IPS-18a (cell line): ENCODE data around the gene SEMA6A.

Source experiments
- H3K27ac ChIP-seq: one replicate; pipeline ENCODE4 v1.5.1; 2013; ENCODE audit warnings: low read length
- H3K27me3 ChIP-seq: one replicate; pipeline ENCODE4 v1.6.1; 2013; ENCODE audit warnings: mild to moderate bottlenecking, low read length; ENCODE audit not compliant: control insufficient read depth, insufficient read depth
- H3K36me3 ChIP-seq: one replicate; pipeline ENCODE4 v1.6.1; 2013; ENCODE audit warnings: low read depth, low read length; ENCODE audit not compliant: control insufficient read depth
- H3K4me1 ChIP-seq: one replicate; pipeline ENCODE4 v1.6.1; 2013; ENCODE audit warnings: low read depth, low read length; ENCODE audit not compliant: control insufficient read depth
- H3K4me3 ChIP-seq: one replicate; pipeline ENCODE4 v1.5.1; 2013; ENCODE audit warnings: low read length
- H3K9ac ChIP-seq: one replicate; pipeline ENCODE4 v1.6.1; 2013; ENCODE audit warnings: mild to moderate bottlenecking, low read length, moderate library complexity
- H3K9me3 ChIP-seq: one replicate; pipeline ENCODE4 v1.6.1; 2013; ENCODE audit warnings: low read depth, low read length; ENCODE audit not compliant: control insufficient read depth

The SEMA6A gene

DNA sequence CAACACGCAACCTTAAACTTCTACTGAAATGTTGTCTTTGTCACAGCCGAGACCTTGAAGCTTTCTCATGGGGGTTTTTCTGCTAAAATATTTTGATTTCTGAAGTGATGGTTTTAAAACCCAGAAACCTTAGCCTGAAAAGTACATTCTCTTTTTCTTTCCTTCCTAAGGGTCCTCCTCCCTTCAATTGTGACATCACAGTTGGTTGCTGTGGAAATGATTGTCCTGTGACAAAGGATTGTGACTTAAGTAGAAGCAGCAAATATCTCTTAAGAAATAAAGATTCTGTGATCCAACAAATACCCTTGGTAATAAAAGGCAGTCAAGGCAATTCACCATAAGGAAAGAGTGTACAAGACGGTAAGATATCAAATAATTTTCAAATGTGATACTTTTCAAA is 125.2 kb downstream of the SEMA6A start:
- H3K4me3 ChIP-seq, result peak overlapping the region; percentile 6
- no peak overlapping the region for H3K27ac ChIP-seq
- H3K9ac ChIP-seq, result no peak overlapping the region
- no peaks in the 10 kb centered on the region for H3K9me3 ChIP-seq
- H3K4me1 ChIP-seq, result peaks cover 43% of the 10 kb centered on the region
- H3K27me3 ChIP-seq, result no peaks in the 10 kb centered on the region
- peaks cover 62% of the 10 kb centered on the region for H3K36me3 ChIP-seq

DNA sequence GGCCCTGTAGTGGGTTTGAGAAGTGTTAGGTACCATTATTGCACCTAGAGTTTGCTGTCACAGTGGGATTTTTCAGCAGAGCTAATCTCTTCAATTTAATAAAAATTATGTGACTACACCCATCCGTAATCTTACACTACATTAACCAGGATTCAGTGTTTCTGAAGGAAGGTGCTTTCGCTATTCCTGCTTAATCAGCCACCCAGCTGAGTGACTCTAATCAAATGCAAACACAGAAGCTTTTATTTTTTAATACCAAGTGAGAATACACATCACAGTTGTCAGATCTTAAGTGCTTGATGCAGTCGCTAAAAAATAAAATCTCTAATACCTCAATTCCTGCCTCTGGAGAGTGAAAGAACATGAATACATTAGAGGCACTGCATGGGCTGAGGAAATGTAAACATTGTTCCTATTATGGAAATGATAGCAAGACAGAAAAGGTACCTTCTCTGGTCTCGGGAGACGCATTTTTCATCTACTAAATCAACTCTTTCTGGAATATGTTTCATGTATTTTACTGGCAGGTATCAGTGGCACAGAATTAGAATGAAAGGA is 125.7 kb downstream of the SEMA6A start:
- Histone ChIP-seq H3K36me3 (peaks cover 62% of the 10 kb centered on the region), H3K9me3 (no peaks in the 10 kb centered on the region), H3K4me1 (peaks cover 45% of the 10 kb centered on the region), H3K27me3 (no peaks in the 10 kb centered on the region), H3K9ac (no peak overlapping the region), H3K4me3 (peak overlapping the region; percentile 6), H3K27ac (no peak overlapping the region)

DNA sequence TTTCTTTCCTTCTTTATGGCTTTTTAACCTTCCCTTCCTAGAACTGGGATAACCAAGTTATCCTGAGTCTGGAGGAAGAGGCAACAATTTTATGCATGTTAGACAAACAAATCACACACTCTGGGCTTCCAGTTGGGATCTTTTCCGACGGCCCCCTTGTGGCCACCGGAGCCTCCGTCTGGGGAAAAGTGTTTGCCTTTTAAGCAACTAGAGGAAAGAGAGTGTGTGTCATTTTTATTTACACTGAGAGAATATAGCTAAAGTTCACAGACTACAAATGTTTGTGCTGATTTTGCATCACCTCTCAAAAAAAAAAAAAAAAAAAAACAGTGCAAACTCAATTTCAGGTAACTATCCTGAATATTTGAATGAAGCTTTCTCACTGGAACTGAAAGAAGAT is 126.2 kb downstream of the SEMA6A start:
- H3K4me1 ChIP-seq, result peaks cover 48% of the 10 kb centered on the region
- H3K36me3 ChIP-seq, result peaks cover 62% of the 10 kb centered on the region
- H3K4me3 ChIP-seq, result no peak overlapping the region
- no peaks in the 10 kb centered on the region for H3K9me3 ChIP-seq
- H3K27ac ChIP-seq, result no peak overlapping the region
- no peaks in the 10 kb centered on the region for H3K27me3 ChIP-seq
- no peak overlapping the region for H3K9ac ChIP-seq

DNA sequence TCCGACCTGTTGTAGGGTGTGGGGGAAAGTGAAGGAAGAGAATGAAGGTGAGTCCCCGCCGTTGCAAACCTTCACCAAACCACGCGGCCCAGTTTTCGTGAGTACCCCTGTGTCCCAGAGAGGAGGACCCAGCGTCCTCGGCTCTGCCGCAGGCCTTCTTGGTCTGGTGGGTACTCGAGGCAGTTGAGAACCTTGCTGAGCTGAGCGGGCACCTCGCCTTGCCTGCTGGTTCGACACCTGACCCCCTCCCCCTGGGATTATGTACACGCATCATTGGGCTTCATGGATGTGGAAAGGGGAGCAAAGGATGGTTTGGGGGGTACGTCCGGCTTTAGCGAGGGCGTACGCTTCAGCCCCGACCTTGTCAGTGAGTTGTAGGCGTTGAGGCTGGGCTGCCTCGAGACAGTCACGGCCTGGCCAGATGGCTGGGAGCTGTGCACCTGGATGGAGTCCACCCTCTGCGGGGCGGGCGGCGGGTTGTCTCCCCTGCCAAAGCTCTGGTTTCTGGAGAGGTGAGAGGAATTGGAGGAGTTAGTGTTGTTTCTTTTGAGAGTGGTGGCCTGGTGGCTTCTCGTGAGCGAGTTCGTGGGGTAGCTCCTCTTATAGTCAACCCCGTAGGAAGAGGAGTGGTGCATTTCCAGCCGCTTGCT is 128.1 kb downstream of the SEMA6A start:
- Histone ChIP-seq H3K9ac (no peak overlapping the region), H3K27ac (no peak overlapping the region), H3K27me3 (no peaks in the 10 kb centered on the region), H3K4me1 (peaks cover 42% of the 10 kb centered on the region), H3K4me3 (no peak overlapping the region), H3K36me3 (peaks cover 62% of the 10 kb centered on the region), H3K9me3 (no peaks in the 10 kb centered on the region)

DNA sequence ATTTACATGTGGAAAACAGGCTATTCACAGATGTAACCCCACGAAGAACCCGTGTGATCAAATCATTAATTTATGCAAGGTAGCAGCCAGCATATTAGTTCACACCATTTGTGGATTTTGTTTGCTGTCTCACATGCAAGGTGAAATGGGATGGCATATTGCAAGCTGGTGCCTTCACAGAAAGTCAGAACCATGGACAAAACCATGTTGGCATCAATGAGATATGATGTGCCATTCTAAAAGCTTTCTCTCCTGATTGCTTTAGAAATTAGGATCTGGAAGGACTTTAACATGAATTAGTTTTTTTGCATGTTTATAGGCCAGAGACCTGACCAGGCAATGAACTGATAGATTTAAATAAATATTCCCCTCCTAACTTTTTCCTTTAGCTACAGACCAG is 129.3 kb downstream of the SEMA6A start:
- no peak overlapping the region for H3K9ac ChIP-seq
- H3K4me1 ChIP-seq, result peaks cover 34% of the 10 kb centered on the region
- peaks cover 4% of the 10 kb centered on the region for H3K27me3 ChIP-seq
- H3K4me3 ChIP-seq, result no peak overlapping the region
- H3K27ac ChIP-seq, result no peak overlapping the region
- no peaks in the 10 kb centered on the region for H3K9me3 ChIP-seq
- H3K36me3 ChIP-seq, result peaks cover 51% of the 10 kb centered on the region

DNA sequence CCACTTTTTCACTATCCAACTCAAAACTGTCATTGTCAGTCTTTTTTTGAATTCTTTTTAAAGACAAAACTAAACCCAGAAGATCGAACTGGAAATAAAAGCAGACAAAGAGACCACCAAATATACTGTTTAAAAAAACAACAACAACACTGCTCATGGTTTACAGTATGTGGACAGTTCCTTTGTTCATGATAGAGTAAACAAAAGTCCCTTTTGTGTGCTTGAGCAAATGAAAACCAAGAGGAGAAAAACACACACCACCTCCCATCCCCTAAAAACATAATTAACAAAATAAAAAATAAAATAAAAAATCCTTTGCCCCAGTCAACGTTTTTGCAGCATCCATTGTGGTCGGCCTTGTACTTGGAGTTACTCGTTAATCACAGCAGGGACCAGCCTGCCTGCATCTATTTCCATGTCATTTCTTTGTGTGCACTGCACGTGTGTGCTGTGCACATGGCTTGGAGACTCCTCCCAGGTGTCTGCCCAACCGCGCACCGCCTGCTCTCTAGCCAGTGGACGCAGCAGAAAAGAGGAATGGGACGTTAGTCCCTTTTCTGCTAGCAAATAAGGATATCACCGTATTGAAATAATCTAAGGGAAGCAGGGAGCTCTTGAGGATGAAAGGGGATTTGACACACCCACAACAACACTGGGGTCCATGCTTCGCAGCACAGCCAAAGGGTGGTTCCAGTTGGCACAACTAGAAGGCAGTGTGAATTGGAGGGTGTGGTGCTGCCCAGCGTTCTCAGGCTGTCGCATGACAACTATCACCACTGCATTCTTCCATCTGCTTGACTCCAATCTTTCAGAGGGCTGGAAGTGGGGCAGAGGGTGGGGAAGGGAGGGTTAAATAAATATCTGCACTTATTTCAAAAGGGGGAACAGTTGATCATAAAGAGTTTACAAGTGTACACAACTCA is 130.0 kb downstream of the SEMA6A start:
- Histone ChIP-seq H3K9ac (no peak overlapping the region), H3K27ac (no peak overlapping the region), H3K4me1 (peaks cover 27% of the 10 kb centered on the region), H3K36me3 (peaks cover 50% of the 10 kb centered on the region), H3K4me3 (no peak overlapping the region), H3K27me3 (peaks cover 10% of the 10 kb centered on the region), H3K9me3 (no peaks in the 10 kb centered on the region)

DNA sequence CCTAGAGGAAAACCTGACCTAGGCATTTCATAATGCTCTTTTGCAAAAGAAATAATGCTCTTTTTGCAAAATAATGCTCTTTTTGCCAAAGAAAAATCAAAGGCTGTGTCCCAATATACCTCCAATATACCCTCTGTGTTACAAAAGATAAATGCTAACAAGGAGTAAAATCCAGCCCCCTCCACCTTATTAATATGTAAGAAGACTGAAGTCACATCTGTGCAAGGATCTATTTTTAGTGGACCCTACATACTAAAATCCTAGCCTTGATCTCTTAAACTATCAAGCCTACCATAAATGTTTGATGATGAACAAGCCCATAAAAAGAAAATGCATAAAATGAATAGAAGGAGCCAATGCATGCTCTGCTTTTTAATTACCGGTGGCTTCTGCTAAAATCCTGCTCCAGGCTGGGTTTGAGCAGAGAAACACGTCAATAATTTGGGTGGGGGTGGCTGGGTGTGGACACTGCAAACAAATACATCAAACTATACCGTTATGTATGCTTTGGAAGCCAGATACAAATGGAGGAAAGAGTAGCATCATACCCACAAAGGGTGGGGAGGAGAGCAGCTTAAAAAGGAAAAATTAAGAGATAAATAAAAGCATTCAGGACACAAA is 131.6 kb downstream of the SEMA6A start:
- Histone ChIP-seq H3K9me3 (no peaks in the 10 kb centered on the region), H3K4me1 (peaks cover 21% of the 10 kb centered on the region), H3K27ac (no peak overlapping the region), H3K27me3 (peaks cover 18% of the 10 kb centered on the region), H3K4me3 (no peak overlapping the region), H3K36me3 (peaks cover 34% of the 10 kb centered on the region), H3K9ac (no peak overlapping the region)

DNA sequence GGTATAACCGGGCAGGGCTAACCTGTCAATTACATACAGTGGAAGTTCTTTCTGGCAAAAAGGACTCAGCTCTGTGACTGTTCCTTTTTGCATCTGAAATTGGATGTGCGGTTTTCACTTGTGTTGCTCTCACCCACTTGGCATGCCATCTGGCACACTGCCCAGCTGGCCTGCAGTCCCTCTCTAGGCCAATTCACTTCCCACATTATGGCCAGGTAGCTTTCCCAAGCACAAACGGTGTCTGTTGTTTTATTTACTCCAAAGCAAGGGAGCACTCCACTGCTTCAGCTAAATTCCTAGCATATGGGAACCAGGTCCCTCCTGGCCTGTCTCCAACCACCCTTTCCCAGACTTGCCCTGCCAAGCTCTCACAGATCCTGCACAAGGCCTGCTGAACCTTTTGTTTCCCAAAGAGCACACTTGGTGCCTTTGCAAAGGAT is 132.5 kb downstream of the SEMA6A start:
- Histone ChIP-seq H3K4me3 (no peak overlapping the region), H3K9me3 (no peaks in the 10 kb centered on the region), H3K36me3 (peaks cover 25% of the 10 kb centered on the region), H3K9ac (no peak overlapping the region), H3K4me1 (peaks cover 30% of the 10 kb centered on the region), H3K27ac (no peak overlapping the region), H3K27me3 (peaks cover 25% of the 10 kb centered on the region)

DNA sequence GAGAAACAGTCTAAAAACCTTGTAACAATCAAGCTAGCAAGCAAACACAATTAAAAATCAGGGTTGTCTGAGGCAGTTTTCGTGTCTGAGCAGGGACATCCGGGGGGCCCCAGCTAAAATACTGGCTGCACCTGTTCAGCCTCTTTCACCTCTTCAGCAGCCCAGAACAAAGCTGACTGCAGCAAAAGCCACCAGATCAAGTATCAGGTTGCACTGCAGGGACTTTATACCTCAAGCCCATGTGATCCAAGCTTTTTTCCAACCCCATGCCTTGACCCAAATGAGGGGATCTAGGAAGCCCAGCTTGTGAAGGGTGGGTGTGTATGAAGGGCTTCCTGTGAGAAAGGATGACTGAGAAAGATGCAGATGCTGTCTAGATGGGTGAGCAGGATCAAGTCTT is 133.4 kb downstream of the SEMA6A start:
- Histone ChIP-seq H3K4me1 (peaks cover 30% of the 10 kb centered on the region), H3K9ac (no peak overlapping the region), H3K4me3 (no peak overlapping the region), H3K27me3 (peaks cover 33% of the 10 kb centered on the region), H3K27ac (no peak overlapping the region), H3K36me3 (peaks cover 16% of the 10 kb centered on the region), H3K9me3 (no peaks in the 10 kb centered on the region)

DNA sequence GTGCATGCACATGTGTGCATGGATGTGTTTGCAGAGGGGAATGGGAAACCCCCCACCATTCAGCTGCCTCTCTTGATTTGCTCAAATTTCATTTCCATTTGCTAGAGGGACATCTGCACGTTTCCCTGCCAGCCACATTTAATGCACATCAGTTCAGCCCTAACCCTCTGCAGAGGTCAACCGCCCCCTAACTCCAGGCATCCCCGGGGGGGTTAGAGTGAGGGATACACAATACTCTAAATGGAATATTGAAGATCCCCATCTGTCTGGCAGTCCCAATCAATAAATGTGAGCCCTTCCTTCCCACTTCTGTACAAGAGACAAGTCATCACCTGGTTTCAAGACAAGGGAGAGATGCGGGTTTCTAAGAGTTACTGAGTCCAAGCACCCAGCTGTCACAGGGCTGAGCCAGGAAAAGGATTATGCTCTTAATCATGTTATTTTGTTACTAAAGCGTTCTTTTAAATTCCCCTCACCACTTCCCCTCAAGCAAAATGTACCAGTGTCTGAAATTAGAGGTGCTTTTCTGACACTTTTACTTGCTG is 134.1 kb downstream of the SEMA6A start:
- Histone ChIP-seq H3K27me3 (peaks cover 33% of the 10 kb centered on the region), H3K4me3 (no peak overlapping the region), H3K9me3 (no peaks in the 10 kb centered on the region), H3K36me3 (peaks cover 9% of the 10 kb centered on the region), H3K27ac (no peak overlapping the region), H3K4me1 (peaks cover 30% of the 10 kb centered on the region), H3K9ac (no peak overlapping the region)

DNA sequence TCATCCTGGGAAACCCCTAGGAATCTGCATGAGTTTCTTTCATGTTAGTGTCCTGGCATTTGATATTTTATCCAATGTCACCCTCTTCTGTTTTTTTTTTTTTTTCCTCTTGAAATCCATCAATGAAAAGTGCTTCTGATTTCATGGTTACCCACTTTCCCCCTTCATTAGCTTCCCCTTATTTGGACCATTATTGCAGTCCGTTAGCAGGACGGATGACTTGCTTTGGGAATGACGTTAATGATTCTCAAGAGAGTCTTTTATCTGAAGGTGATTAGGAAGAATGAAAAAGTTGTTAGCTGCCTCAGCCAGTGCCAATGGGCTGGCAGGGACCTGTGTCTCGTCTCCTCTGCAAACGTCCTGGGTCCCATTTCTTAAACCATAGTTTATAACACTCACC is 134.7 kb downstream of the SEMA6A start:
- peaks cover 30% of the 10 kb centered on the region for H3K4me1 ChIP-seq
- no peak overlapping the region for H3K27ac ChIP-seq
- H3K9ac ChIP-seq, result no peak overlapping the region
- no peak overlapping the region for H3K4me3 ChIP-seq
- H3K27me3 ChIP-seq, result peaks cover 33% of the 10 kb centered on the region
- H3K9me3 ChIP-seq, result no peaks in the 10 kb centered on the region
- H3K36me3 ChIP-seq, result peaks cover 3% of the 10 kb centered on the region
